Head of caudate nucleus (tissue), 42 donors: Measurements from ENCODE around the gene OGT.
"Not testable (repeated sequence)": the region's sequence is repeated elsewhere in the genome, so short reads cannot be mapped to it uniquely, and the experiment has no call there.

Experiments
- DNase-seq, 42 donors: peaks; one replicate each; pipeline versions ENCODE4 v3.0.0 to v3.0.0-alpha.2; 2020 to 2021; ENCODE audit warnings: mixed read lengths in 7 of 42
- intact Hi-C: fragments of 100-400 bp; cut with DNase I; formaldehyde crosslinking; loops from one replicate; pipeline ENCODE4 v1.15.0; 2022

Gene OGT

DNA sequence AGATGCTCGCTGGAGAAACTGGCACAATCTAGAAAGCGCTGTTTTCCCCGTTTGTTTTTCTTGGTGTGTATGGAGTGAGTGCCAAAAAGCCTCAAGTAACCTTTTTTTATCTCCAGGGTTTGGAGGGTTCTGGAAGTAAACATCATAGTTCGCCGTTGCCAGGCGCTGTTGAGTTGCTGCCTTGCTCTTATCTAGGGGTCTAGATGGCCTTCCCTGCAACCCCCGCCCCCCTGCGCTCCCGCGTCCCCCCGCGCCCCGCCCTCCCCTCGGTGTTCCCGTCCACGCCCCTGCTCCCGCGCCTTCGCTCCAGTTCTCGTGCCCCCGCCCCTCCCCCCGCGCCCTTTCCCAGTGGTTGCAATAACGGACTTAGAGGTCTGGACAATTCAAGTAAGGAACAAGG lies 44.8 kb downstream of the OGT start:
- intact Hi-C loops = no loop called here

GRCh38 chrX:71578253-71579135 lies 45.6 kb downstream of the OGT start, which contains the start of gene GCNA:
Gene GCNA (plus strand): TSS chrX:71578437. CDS start chrX:71580822, 2,385 bp downstream.
- intact Hi-C loops = no loop called here
- DNase-seq = no peak

More for the DNA sequence above, 44.8 kb downstream of the OGT start:
- DNase-seq = no peak

DNA sequence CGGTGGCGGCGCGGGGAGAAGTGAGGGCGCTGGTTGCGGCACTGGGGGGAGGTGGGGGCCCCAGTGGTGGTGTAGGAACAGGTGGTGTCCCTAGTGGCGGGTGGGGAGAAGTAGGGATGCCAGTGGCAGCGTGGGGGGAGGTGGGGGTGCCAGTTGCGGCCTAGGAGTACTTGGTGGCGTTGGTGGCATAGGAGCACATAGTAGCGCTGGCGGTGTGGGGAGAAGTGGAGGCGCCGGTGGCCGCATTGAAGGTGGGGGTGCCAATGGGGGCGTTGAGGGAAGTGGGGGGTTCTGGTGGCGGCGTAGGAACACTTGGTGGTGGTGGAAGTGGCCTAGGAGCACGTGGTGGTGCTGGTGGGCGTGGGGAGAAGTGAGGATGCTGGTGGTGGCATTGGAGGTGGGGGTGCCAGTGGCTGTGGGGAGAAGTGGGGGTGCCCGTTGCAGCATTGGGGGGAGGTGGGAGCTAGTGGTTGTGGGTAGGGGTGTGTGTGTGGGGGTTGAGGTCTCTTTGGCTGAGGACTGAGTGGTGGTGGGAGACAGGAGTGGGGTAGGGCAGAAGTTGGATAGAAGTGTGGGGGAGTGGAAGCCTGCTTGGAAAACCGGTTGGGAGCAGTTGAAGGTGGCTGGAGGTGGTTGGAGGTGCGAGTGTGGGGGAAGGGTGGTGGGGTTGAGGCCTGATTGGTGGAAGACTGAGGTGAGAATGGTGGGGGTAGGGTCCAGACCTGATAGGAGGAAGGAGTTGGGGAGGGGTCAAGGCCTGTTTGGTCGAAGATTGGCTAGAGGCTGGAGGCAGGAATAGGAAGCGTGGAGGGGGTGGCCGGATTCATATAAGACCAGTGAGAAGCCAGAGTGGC lies 46.5 kb downstream of the OGT start:
- DNase-seq = no peak
- intact Hi-C loops = no loop called here

- DNase-seq = no peak
- intact Hi-C loops = no loop called here
Observed at GRCh38 chrX:71579990-71580380, 47.1 kb downstream of the OGT start.

DNA sequence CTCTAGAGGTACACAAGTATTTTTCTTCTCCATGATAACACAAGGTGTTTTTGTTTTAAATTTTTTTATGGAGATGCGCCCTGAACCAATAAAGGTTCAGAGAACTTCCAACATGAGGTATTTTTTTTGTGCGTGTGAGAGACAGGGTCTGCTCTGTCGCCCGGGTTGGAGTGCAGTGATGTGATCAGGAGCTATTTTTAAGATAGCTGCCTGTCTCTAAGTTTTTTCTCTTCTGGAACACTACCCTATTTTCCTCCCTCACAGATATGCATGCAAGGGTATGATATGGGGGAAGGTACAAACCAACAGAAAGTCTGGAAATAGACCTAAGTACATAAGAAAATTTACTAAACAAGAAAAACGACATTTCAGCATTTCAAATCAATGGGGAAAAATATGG lies 48.3 kb downstream of the OGT start:
- DNase-seq = no peak
- intact Hi-C loops = no loop called here

GRCh38 chrX:71586929-71587328 lies 54.0 kb downstream of the OGT start:
- no peak for DNase-seq
- intact Hi-C loops = no loop called here

- DNase-seq, intact Hi-C loops: not testable (repeated sequence)
Observed at GRCh38 chrX:71593210-71593609, 60.3 kb downstream of the OGT start.

- no peak for DNase-seq
- intact Hi-C loops = no loop called here
Observed at GRCh38 chrX:71599965-71600364, 67.1 kb downstream of the OGT start.

DNA sequence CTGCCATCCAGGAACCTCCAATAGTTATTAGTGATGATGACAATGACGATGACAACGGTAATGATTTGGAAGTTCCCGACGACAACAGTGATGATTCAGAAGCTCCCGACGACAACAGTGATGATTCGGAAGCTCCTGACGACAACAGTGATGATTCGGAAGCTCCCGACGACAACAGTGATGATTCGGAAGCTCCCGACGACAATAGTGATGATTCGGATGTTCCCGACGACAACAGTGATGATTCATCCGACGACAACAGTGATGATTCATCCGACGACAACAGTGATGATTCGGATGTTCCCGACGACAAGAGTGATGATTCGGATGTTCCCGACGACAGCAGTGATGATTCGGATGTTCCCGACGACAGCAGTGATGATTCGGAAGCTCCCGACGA lies 70.7 kb downstream of the OGT start:
- peak in 3 of 42 donors; percentile 19 to 25 (median 22) for DNase-seq
- intact Hi-C loops = no loop called here

DNA sequence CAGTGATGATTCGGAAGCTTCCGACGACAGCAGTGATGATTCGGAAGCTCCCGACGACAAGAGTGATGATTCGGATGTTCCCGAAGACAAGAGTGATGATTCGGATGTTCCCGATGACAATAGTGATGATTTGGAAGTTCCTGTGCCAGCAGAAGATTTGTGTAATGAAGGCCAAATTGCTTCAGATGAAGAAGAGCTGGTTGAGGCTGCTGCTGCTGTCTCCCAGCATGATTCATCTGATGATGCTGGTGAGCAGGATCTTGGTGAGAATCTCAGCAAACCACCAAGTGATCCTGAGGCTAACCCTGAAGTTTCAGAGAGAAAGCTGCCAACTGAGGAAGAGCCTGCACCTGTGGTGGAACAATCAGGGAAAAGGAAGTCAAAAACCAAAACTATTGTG lies 71.2 kb downstream of the OGT start:
- peak in 1 of 42 donors; percentile 1 for DNase-seq
- intact Hi-C loops = no loop called here

DNA sequence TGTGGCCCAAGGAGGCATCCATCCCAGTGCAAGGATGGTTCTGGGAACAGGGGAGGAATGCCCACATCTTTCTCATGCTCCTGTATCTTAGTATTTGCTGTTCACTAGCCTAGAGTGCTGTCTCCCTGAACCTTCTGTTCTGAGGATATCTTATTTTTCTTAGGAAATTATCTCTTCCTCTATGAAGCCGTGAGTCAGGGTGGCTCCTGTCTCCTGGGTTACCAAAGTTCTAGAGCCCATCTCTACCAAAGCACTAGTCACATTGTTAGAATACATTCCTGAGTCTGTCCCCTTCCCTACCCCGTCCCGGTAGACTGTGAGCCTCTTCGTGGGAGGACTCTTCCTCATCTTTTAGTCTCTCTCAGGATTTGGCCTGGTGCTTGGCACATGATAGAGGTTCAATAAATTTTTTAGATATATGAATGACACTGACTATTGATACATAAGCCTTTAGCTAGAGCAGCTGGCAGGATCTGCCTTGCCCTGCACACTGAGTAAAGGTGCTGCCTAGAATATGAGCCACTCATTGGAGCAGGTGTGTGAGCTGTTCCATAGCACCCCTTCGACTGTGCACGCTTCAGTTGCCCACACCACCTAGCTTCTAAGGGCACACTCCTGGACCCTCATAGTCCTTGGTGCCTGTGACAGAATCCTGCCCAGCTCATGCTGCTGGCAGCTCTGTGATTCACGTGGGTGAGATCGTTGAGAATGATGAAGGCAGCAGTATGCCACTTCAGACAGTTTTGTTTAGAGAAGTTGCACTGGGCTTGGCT lies 72.1 kb downstream of the OGT start:
- intact Hi-C loops = no loop called here

DNA sequence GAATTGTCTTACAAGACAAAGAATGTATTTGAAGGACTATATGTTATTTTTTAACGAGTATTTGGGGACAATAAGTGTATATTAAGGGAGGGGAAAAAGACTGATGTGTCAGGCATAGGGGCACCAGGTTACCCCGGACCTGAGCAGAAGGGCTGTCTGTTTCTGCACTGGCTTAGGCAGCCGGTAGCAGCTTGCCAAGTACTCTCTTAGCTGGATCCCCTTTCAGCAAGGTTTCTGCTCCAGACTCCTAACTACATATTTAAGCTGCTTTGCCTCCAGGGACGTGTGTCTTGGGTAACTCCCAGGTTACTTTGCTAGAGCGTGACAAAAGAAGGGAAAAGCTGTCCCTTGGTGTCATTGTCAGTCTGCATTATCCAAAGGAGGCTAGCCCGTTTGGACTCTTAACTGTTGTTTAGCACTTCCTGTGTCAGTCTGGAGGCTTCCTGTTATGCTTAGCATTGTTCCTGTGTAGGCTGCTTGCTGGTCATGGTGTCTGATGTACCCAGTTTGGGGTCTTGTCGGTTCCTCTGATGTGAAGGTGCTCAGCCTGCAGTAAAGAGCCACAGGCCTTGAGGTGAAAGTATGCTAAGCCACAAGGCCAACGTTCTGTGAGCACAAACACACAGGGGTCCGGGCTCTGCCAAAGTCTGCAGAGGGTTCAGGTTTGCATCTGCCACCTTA lies 73.8 kb downstream of the OGT start:
- no peak for DNase-seq
- intact Hi-C loops = no loop called here

More for the DNA sequence above, 72.1 kb downstream of the OGT start:
- DNase-seq = no peak

- intact Hi-C loops = no loop called here
- DNase-seq = no peak
Observed at GRCh38 chrX:71607488-71607887, 74.6 kb downstream of the OGT start.

- no peak for DNase-seq
- intact Hi-C loops = no loop called here
Observed at GRCh38 chrX:71609095-71609750, 76.3 kb downstream of the OGT start.

DNA sequence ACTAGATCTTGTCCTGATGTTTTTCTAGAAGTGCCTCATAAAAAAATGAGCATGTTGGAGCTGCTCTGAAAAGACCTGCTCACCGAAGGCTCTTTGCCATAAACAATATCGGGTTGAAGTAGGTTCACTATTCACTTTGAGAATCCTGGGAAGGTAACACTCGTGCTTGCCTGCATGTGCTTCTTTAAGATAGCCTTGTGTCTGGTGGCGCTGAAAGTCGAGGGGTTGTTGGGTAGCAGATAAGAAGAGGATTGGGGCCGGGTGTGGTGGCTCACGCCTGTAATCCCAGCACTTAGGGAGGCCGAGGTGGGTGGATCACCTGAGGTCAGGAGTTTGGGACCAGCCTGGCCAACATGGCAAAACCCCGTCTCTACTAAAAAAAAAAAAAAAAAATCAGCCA lies 78.8 kb downstream of the OGT start:
- intact Hi-C loops, DNase-seq: not testable (repeated sequence)

DNA sequence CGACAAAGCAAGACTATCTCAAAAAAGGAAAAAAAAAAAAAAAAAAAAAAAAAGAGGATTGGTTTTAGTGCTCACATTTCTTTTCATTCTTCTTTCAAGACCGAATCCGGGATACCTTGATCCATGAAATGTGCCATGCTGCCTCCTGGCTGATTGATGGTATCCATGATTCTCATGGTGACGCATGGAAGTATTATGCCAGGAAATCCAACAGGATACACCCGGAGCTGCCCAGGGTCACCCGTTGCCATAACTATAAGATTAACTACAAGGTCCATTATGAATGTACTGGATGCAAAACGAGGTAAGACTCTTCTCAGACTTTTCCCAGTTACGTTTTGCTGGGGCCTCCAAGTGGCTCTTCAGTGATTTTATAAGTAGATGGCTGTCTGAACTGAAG lies 79.4 kb downstream of the OGT start:
- intact Hi-C loops = no loop called here

DNA sequence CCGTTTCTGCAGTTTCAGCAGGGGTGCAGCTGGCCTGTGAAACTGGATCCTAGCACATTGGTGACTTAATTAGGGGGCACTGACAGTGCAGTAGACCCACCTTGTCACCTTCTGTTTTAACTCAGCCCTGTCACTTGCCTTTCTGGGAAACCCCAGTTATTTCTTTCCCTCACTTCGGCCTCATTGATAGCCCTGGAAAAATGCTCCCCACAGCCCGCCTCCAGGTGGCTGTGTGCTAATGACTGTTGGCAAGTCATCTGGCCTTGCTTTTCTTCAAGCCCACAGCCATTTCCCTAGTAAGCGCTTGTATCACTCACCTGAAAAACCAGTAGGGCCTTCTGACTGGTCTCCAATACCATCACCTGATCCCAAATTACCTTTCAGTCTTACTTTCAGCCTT lies 82.2 kb downstream of the OGT start:
- DNase-seq = no peak
- intact Hi-C loops = no loop called here

More for the DNA sequence above, 79.4 kb downstream of the OGT start:
- no peak for DNase-seq

- no peak for DNase-seq
- intact Hi-C loops = no loop called here
Observed at GRCh38 chrX:71615954-71616353, 83.0 kb downstream of the OGT start.
